NT2/D1 (cell line): ENCODE results near the gene INKA2.

ENCODE experiments used
- DNase-seq: peaks from one replicate; pipeline ENCODE4 v3.0.0-alpha.2; 2011; ENCODE audit warnings: low read depth, low spot score
- H3K27me3 ChIP-seq: 2 replicates; pipeline ENCODE4 v1.6.0; 2011; ENCODE audit warnings: mild to moderate bottlenecking; ENCODE audit not compliant: insufficient read length, insufficient read depth
- H3K36me3 ChIP-seq: 2 replicates; pipeline ENCODE4 v1.6.1; 2011; ENCODE audit warnings: mild to moderate bottlenecking, low read length, mixed read lengths; ENCODE audit not compliant: insufficient read depth, insufficient read length
- H3K4me1 ChIP-seq: 2 replicates; pipeline ENCODE4 v1.5.1; 2011; ENCODE audit not compliant: insufficient read depth, insufficient read length
- H3K4me3 ChIP-seq: 2 replicates; pipeline ENCODE4 v1.5.1; 2011; ENCODE audit warnings: low read depth; ENCODE audit not compliant: insufficient read length
- H3K9ac ChIP-seq: 2 replicates; pipeline ENCODE4 v1.6.0; 2011; ENCODE audit warnings: low read depth; ENCODE audit not compliant: insufficient read length
- H3K9me3 ChIP-seq: 2 replicates; pipeline ENCODE4 v1.5.1; 2011; ENCODE audit warnings: mild to moderate bottlenecking, low read length; ENCODE audit not compliant: insufficient read depth
- SUZ12 ChIP-seq: IDR thresholded peaks from 2 replicates; pipeline ENCODE4 v1.6.1; 2011; ENCODE audit not compliant: insufficient read length, insufficient read depth; ENCODE audit errors: extremely low read depth
- YY1 ChIP-seq: IDR thresholded peaks from 2 replicates; pipeline ENCODE4 v1.6.1; 2011; ENCODE audit not compliant: insufficient read length, insufficient read depth
- ZNF274 ChIP-seq: IDR thresholded peaks from 2 replicates; pipeline ENCODE4 v1.6.1; 2011; ENCODE audit warnings: mild to moderate bottlenecking, low read depth, low read length

The INKA2 gene

DNA sequence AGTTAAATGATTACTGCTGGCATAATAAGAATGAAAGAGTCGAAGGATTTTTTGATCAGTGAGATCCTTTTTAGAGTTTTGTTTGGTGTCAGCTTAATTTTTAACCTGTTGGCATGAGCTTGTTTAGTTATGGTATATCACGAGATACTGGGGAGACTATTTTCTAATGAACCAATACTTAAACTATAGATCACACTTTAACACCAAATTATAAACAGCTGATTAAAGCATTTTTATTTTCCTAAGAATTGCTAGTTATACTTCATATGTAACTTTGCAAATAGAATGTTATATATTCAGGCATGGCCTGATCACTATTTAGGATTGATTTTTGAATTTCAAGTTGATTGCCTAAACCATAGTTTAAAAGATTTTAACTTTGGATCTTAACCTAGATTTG lies 22.5 kb upstream of the INKA2 start:
- no peaks in the 10 kb centered on the region for H3K9me3 ChIP-seq
- no peaks in the 10 kb centered on the region for H3K4me1 ChIP-seq
- peaks cover 96% of the 10 kb centered on the region for H3K36me3 ChIP-seq
- no peak overlapping the region for H3K4me3 ChIP-seq
- TF ChIP-seq ZNF274 (no peak), YY1 (no peak), SUZ12 (no peak)
- no peaks in the 10 kb centered on the region for H3K27me3 ChIP-seq
- H3K9ac ChIP-seq = no peak overlapping the region
- no peak for DNase-seq

DNA sequence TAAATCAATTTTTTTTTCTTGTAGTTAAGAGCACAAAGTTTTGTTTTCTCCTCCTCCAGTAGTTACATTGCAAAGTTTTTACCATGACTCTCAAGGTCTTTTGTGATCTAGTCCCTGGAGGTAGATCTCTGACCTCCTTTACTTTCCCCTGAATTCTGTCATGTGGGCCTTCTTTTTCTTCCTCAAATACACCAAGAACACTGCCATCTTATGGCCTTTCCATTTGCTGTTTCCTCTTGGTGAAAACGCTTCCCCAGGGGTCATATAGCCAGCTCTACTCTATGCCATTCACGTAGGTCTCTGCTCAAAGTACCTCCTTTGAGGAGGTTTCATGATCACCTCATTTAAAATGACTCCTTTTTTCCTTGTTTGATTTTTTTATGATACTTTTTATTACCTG lies 19.2 kb upstream of the INKA2 start:
- Histone ChIP-seq H3K4me1 (no peaks in the 10 kb centered on the region), H3K4me3 (no peak overlapping the region), H3K9ac (no peak overlapping the region), H3K27me3 (no peaks in the 10 kb centered on the region), H3K9me3 (no peaks in the 10 kb centered on the region), H3K36me3 (peaks cover 67% of the 10 kb centered on the region)
- TF ChIP-seq SUZ12 (no peak), ZNF274 (no peak)
- DNase-seq = no peak

DNA sequence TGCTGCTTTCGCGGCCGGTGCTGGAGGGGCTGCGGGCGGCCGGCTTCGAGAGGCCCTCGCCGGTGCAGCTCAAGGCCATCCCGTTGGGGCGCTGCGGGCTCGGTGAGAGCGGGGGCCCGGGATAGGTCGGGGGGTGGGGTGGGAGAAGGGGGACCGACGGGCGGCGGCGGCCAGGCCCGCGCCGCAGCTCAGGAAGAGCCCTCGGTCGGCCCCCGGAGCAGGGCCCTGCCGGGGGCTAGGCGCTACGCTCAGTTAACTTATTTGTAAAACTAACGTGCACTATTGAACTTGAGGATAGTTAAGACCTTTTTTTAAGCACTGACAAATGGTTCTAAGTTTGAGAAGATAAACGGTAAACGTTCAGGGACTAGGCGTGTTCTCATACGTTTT lies 16.9 kb upstream of the INKA2 start:
- Histone ChIP-seq H3K27me3 (no peaks in the 10 kb centered on the region), H3K36me3 (peaks cover 45% of the 10 kb centered on the region), H3K9ac (peak overlapping the region; percentile 99), H3K4me1 (no peaks in the 10 kb centered on the region), H3K9me3 (no peaks in the 10 kb centered on the region), H3K4me3 (peak overlapping the region; percentile 97)
- TF ChIP-seq ZNF274 (no peak), SUZ12 (no peak), YY1 (no peak)
- DNase-seq = no peak

DNA sequence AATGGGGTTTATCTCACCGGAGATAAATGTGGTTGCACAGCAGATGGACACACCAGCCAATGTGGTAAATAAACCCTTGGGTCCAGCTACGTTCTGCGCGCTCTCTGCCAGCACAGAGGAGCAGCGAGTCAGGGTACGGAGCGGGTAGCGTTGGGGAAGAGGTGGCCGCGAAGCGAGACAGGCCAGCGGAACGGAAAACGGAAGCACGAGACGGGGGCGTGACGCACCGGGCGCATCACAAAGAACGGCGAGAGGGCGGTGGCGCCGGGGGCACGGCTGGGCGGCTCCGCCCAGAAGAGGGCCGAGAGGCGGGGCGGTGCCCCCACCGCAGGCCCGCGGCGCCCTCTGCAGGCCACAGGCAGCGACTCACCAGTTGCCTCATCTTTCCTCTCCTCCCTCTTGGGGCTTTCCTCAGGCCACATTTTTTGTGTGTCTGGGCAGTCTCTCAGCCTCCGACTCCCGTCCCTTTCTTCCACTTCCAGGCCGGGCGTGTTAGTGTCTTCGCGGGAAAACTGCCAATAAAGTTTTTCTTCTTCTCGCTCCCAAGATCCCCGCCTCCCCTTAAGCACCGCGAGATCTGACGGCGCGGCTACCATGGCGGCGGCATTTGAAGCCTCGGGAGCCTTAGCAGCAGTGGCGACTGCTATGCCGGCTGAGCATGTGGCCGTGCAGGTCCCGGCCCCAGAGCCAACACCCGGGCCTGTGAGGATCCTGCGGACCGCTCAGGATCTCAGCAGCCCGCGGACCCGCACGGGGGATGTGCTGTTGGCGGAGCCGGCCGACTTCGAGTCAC lies 16.3 kb upstream of the INKA2 start, which contains the start of gene DDX20:
DDX20 (plus strand) TSS at position 571 of the 793 bp plus-strand sequence; CDS start at position 595, 24 bp downstream.
- TF ChIP-seq YY1 = peak; percentile 75
- no peak for TF ChIP-seq SUZ12
- Histone ChIP-seq H3K27me3 (no peaks in the 10 kb centered on the region), H3K36me3 (peaks cover 39% of the 10 kb centered on the region), H3K9ac (peak within 1 kb of the TSS; percentile 99), H3K4me1 (no peaks in the 10 kb centered on the region), H3K4me3 (peak within 1 kb of the TSS; percentile 97), H3K9me3 (no peaks in the 10 kb centered on the region)
- peak; percentile 90 for DNase-seq

DNA sequence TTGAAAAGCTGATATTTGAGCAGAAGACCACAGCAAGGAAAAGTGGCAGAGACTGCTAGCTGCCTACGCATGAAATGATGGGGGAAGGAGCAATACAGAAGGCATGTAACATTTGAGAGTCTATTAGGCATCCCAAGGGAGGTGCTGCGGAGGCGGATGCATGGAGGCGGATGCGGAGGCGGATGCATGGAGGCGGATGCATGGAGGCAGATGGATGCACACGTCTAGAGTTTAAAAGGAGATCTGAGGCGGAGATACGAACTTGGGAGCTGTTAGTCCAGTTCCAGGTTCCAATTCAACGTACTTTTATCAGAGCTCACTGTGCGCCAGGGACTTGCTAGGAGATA lies 15.8 kb upstream of the INKA2 start:
- peak overlapping the region; percentile 97 for H3K4me3 ChIP-seq
- no peak for DNase-seq
- H3K27me3 ChIP-seq = no peaks in the 10 kb centered on the region
- TF ChIP-seq SUZ12 = no peak
- no peak for TF ChIP-seq YY1
- no peak for TF ChIP-seq ZNF274
- no peaks in the 10 kb centered on the region for H3K9me3 ChIP-seq
- no peaks in the 10 kb centered on the region for H3K4me1 ChIP-seq
- peak overlapping the region; percentile 99 for H3K9ac ChIP-seq
- peaks cover 33% of the 10 kb centered on the region for H3K36me3 ChIP-seq

DNA sequence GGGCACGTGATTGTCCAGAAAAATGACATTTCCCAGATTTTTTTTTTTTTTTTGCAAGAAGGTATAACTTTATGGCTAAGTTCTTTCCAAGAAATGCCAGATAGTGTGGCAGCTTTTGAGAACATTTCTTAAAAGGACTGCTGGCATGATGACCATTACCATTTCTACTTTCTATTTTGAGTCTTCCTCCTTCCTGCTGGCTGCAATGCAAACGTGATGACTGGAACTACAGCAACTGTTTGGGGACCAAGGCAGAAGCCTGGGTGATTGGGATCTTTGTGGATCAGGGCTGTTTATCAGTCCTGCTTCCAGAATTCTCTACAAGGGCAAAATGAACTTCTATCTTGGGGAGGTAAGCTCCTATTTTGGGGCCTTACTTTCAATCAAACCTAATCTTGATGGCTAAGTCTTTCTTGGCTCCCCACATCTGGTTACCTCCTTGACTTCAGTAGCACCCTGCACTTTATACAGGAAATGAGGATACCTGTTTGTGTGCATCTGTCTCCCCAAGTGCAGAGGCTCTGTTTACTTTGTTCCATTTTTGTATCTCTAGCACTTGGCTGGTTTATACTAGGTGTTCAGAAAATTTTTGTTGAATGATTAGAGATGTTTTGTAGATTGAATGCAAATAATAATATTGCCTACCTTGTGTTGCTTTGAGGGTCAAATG lies 12.8 kb upstream of the INKA2 start:
- Histone ChIP-seq H3K36me3 (peaks cover 7% of the 10 kb centered on the region), H3K9ac (no peak overlapping the region), H3K4me3 (no peak overlapping the region), H3K9me3 (no peaks in the 10 kb centered on the region; the same call in 1 of the 2 replicates), H3K4me1 (peaks cover 18% of the 10 kb centered on the region), H3K27me3 (no peaks in the 10 kb centered on the region)
- no peak for DNase-seq
- TF ChIP-seq YY1 (no peak), ZNF274 (no peak), SUZ12 (no peak)

DNA sequence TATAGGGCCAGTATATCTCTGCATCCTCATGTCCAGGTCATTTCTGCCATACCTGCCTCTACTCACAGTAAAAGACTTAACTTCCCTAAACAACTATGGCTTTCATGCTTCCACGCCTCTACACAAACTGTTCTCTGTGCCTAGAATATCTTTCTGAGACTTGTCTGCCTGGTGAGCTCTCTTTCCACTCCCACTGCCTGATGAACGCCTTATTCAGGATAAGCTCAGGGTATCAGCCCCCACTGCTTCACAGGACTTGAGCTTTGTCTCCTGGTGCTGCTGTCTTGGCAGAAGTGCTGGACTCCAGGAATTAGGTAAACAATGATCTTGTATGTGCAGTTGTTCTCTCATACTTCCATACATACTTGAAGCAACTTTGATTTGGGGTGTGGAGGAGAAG lies 11.7 kb upstream of the INKA2 start:
- no peak for DNase-seq
- H3K4me1 ChIP-seq = peaks cover 18% of the 10 kb centered on the region
- H3K9ac ChIP-seq = no peak overlapping the region
- TF ChIP-seq ZNF274 = no peak
- H3K27me3 ChIP-seq = peaks cover 3% of the 10 kb centered on the region
- H3K4me3 ChIP-seq = no peak overlapping the region
- H3K36me3 ChIP-seq = no peaks in the 10 kb centered on the region
- no peaks in the 10 kb centered on the region; the same call in 1 of the 2 replicates for H3K9me3 ChIP-seq
